KG1 (cell line): ENCODE results near the gene SP9.
"Not testable (repeated sequence)": the region's sequence is repeated elsewhere in the genome, so short reads cannot be mapped to it uniquely, and the experiment has no call there.

Source experiments
- DNase-seq: peaks from one replicate; lab custom pipeline; 2025; lab: John Stamatoyannopoulos, UW

The SP9 gene

DNA sequence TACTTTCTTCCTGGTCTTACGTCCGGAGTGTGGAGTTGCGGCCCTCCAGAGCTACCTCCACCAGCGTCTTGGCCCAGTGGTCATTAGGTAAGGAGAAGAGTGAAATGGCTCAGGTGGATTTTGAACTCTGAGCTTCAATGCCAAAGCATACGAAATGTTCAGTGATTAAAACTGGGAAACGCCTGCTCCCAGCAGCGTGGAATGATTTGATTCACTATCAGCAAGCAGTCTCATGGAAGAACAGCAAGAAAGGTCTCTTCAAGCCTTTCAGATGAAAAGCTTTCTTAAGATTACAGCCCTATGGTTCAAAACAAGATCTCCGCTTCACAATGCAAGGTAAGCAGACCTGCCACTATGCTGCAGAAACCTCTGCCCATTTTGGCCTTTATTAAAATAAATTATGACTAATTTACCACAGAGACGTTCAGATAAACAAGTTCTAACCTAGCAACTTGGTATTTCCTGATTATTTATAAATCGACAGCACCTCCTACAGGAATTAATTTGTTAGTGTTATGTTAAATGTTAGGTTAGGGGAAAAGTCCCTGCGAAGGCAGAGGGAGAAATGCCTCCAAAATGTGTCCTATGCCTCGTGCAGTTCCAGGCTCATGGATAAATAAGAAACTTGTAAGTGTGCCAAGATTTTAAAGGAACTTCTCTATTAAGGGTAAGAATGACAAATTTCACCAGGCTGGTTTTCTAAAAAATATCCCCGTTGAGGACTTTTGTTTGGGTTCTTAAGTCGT is 10.1 kb downstream of the SP9 start:
- no peak for DNase-seq

DNA sequence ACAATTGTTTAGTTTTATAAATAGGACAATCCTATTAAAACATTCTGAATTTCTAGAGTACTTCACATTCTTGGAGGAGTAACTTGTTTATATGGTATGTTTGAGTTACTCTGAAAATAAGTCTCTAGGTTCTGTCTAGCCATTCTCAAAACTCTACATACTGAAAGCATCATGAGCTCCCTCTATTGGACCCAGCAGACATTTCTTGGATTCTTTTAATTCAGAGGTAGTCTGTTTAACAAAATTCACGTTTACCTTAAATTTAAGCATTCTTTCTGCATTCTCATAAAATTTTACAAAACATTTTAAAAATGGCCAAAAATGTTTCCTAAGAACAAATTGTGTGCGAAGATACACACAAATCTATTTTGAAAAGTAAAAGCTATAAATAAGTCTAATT is 15.3 kb downstream of the SP9 start:
- DNase-seq: no peak

DNA sequence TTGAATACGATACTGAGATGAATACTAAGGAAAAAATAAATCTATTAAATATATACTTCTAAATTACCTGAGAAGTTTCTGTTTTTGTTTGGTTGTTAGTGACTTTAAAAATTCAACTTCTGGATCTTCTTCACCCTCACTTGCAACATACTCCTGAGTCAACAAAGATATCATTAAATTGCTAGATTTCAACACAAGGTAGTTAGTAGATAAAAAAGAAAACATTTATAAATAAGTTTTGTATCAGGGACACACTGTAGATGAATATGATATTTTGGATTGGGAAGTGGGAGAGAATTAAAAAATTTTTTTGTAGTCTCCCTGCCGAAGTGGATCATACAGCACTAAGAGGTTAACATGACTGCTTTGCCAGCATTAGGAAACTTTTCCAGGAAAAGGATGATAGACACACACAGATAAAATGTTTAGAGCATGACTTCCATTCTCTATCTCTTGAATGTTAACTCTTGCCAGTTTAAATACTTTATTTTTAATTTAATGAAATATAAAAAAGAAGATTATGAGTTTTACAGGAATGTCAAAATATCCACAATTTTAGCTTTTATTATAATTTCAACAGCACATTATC is 15.9 kb downstream of the SP9 start:
- no peak for DNase-seq

DNA sequence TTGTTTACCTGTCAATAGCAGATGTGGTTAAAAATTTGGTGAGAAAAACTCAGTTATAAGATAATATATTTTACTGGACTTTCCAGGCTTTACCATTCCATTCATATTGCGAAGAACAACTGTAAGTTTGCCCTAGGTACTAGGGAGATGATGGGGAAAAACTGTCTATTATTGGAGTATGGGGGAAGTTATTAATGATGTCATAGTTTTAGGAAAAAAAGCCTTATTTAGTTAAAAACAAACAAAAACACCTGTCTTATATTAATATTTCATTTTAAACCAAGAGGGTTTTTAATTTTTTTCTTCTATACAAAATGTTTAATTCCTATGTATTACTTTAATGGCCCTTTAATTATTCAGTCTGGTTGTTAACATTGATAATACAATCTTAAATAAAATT is 18.2 kb downstream of the SP9 start:
- no peak for DNase-seq

DNA sequence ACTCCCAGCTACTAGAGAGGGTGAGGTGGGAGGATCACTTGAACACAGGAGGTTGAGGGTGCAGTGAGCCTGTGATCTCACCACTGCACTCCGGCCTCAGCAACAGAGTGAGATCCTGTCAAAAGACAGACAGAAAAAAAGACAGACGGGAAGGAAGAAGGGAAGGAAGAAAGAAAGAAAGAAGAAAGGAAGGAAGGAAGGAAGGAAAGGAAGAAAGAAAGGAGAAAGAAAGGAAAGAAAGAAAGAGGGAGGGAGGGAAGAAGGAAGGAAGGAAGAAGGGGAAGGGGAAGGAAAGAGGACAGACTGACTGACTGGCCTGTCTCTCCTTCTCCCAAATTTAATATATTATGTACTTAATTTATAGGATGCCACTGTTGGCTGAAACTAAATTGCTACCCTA is 21.6 kb downstream of the SP9 start:
- no peak for DNase-seq

DNA sequence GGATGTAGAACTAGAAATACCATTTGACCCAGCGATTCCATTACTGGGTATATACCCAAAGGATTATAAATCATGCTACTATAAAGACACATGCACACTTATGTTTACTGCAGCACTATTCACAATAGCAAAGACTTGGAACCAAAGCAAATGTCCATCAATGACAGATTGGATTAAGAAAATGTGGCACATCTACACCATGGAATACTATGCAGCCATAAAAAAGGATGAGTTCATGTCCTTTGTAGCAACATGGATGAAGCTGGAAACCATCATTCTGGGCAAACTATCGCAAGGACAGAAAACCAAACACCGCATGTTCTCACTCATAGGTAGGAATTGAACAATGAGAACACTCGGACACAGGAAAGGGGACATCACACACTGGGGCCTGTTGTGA is 24.9 kb downstream of the SP9 start:
- DNase-seq: not testable (repeated sequence)

DNA sequence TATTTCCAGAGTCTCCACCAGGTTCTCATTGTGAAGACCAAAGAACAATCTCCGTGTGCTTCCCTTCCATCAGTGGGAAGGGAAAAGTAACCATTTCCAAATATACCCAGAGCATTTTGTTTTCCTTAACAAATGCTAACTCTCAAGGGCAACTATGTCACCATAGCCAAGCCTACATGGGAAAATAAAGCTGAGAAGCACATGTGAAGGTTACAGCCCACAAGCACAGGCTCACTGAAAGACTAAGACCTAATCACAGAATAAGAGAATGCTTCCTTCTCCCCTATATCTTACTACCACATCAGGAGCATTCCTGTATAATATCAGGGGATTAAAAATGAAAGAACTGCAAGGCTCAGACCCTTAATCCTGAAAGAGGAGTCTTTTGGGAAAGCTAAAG is 28.2 kb downstream of the SP9 start:
- DNase-seq: no peak

DNA sequence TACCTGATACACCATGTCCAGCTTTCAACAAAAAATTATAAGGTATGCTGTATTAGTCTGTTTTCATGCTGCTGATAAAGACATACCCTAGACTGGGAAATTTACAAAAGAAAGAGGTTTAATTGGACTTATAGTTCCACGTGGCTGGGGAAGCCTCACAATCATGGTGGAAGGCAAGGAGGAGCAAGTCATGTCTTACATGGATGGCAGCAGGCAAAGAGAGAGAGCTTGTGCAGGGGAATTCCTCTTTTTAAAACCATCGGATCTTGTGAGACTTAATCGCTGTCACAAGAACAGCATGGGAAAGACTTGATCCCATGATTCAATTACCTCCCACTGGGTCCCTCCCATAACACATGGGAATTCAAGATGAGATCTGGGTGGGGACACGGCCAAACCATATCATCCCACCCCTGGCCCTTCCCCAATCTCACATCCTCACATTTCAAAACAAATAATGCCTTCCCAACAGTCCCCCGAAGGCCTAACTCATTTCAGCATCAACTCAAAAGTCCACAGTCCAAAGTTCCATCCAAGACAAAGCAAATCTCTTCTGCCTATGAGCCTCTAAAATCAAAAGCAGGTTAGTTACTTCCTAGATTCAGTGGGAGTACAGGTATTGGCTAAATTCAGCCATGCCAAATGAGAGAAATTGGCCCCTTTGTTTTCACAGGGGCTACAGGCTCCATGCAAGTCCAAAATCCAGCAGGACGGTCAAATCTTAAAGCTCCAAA is 28.9 kb downstream of the SP9 start:
- DNase-seq: not testable (repeated sequence)

DNA sequence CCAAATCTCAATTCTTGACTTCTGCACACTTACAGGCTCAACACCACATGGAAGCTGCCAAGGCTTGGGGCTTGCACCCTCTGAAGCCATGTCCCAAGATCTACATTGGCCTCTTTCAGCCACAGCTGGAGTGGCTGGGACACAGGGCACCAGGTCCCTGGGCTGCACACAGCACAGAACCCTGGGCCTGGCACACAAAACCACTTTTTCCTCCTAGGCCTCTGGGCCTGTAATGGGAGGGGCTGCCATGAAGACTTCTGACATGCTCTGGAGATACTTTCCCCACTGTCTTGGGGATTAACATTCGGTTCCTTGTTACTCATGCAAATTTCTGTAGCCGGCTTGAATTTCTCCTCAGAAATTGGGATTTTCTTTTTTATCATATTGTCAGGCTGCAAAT is 29.9 kb downstream of the SP9 start:
- DNase-seq: no peak

DNA sequence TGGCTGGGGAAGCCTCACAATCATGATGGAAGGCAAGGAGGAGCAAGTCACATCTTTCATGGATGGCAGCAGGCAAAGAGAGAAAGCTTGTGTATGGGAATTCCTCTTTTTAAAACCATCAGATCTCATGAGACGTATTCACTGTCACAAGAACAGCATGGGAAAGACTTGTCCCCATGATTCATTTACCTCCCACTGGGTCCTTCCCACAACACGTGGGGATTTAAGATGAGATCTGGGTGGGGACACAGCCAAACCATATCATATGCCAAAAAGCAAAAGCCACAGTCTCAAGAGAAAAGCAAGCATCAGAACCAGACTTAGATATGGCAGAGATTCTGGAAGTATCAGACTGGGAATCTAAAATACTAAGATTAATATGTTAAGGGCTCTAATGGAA is 30.8 kb downstream of the SP9 start:
- DNase-seq: no peak

DNA sequence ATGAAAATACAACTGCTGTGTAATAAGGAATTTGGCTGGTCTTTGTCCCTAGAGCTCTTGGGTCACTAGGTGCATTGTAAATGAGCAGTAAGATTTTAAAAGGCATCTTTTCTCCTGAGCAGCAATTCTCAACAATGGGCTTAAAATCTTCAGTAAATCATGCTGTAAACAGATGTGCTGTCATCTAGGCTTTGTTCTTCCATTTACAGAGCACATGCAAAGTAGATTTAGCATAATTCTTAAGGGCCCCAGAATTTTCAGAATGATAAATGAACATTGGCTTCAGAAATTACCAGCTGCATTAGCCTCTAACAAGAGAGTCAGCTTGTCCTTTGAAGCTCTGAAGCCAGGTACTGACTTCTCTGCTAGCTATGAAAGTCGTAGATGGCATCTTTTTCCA is 33.9 kb downstream of the SP9 start:
- no peak for DNase-seq

DNA sequence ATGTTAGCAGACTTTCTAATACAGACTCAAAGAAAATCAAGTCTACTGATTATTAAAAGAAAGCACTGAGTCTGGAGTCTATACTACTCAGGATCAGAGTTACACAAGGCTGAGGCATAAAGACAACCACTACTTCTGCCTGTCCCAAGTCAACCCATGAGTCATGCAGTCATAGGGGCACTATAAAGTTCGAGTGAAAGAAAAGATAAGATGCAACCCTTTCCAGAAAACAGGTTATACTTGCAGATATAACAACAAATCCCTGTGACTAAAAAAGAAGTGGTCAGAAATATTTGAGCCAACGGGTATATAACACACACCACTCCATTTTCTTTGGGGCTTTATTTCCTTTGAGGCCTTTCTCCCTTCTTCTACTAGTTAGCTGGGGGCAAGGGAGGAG is 42.2 kb downstream of the SP9 start:
- no peak for DNase-seq

DNA sequence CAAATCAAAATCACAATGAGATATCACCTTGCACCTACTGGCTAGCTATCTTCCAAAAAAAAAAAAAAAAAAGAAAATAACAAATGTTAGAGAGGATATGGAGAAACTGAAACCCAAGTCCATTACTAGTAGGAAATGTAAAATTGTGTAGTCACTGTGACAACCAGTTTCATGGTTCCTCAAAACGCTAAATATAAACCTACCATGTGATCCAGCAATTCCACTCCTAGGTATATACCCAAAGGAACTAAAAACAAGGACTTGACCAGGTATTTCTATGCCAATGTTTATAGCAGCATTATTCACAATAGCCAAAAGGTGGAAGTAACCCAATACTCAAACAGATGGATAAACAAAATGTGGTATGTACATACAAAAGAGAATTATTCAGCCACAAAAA is 49.0 kb downstream of the SP9 start:
- DNase-seq: no peak

DNA sequence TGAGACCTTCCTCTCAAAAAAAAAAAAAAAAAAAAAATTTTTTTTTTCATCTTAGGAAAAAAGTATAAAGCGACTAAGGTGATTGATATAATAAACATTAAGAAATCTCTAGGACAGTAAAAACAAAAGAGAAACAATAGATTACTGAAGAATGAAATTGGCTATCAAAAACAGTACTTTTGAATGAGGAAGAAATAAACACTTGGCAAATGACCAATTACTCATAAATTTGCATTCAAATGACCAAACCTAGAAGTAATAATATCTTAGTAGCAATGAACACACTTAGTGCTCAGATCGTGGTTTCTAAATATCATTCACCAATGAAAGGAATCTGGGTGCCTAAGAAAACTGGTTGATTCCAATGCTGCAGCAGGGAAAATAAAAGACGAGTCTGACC is 50.4 kb downstream of the SP9 start:
- DNase-seq: no peak
